NT2/D1 (cell line): ENCODE results near the gene DIAPH3.

Source experiments
- SUZ12 ChIP-seq: IDR thresholded peaks from 2 replicates; pipeline ENCODE4 v1.6.1; 2011; ENCODE audit not compliant: insufficient read length, insufficient read depth; ENCODE audit errors: extremely low read depth
- ZNF274 ChIP-seq: IDR thresholded peaks from 2 replicates; pipeline ENCODE4 v1.6.1; 2011; ENCODE audit warnings: mild to moderate bottlenecking, low read depth, low read length

DNA sequence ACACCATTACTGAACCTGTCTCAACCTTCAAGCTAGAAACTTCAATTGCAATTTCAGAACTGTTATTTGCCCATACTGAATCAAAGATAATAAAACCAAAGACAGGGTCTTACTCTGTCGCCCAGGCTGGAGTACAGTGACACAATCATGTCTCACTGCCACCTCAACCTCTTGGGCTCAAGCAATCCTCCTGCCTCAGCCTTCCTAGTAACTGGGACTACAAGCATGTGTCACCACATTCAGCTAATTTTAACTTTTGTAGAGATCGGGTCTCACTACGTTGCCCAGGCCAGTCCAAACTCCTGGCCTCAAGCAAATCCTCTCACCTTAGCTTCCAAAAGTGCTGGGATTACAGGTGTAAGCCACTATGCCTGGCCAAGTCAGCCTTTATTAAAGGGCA, 143.4 kb downstream of the DIAPH3 start:
- TF ChIP-seq SUZ12 (no peak), ZNF274 (no peak)
